GM19043 (cell line): ENCODE measurements around the gene WDFY3.

Experiments
- ATAC-seq: cut with Tn5 transposase; IDR thresholded peaks from one replicate; pipeline ENCODE4 v1.9.1; 2021; ENCODE audit warnings: low read depth; ENCODE audit not compliant: unreplicated experiment

Gene WDFY3

GRCh38 chr4:84952004-84952403, 14.5 kb downstream of the WDFY3 start:
- ATAC-seq, result no peak

GRCh38 chr4:84948056-84948455, 18.4 kb downstream of the WDFY3 start:
- no peak for ATAC-seq

GRCh38 chr4:84944947-84945346, 21.5 kb downstream of the WDFY3 start:
- ATAC-seq, result no peak

- ATAC-seq, result no peak
Observed at GRCh38 chr4:84940960-84941359, 25.5 kb downstream of the WDFY3 start.

GRCh38 chr4:84939113-84939512, 27.4 kb downstream of the WDFY3 start:
- no peak for ATAC-seq

GRCh38 chr4:84938316-84938715, 28.2 kb downstream of the WDFY3 start:
- no peak for ATAC-seq

- ATAC-seq, result no peak
Observed at GRCh38 chr4:84937381-84937977, 29.0 kb downstream of the WDFY3 start.

- ATAC-seq, result no peak
Observed at GRCh38 chr4:84936123-84936522, 30.4 kb downstream of the WDFY3 start.

GRCh38 chr4:84932462-84932861, 34.0 kb downstream of the WDFY3 start:
- no peak for ATAC-seq

- no peak for ATAC-seq
Observed at GRCh38 chr4:84931961-84932360, 34.5 kb downstream of the WDFY3 start.

GRCh38 chr4:84931274-84931673, 35.2 kb downstream of the WDFY3 start:
- no peak for ATAC-seq

- no peak for ATAC-seq
Observed at GRCh38 chr4:84928089-84928488, 38.4 kb downstream of the WDFY3 start.

- ATAC-seq, result no peak
Observed at GRCh38 chr4:84927428-84927827, 39.1 kb downstream of the WDFY3 start.

GRCh38 chr4:84925558-84925957, 40.9 kb downstream of the WDFY3 start:
- ATAC-seq, result no peak

GRCh38 chr4:84924434-84924833, 42.1 kb downstream of the WDFY3 start:
- no peak for ATAC-seq

- no peak for ATAC-seq
Observed at GRCh38 chr4:84920617-84921016, 45.9 kb downstream of the WDFY3 start.

- ATAC-seq, result no peak
Observed at GRCh38 chr4:84917869-84918600, 48.5 kb downstream of the WDFY3 start.

GRCh38 chr4:84917086-84917821, 49.2 kb downstream of the WDFY3 start:
- ATAC-seq, result no peak

GRCh38 chr4:84916227-84916626, 50.3 kb downstream of the WDFY3 start:
- no peak for ATAC-seq

GRCh38 chr4:84915396-84915780, 51.1 kb downstream of the WDFY3 start:
- ATAC-seq, result no peak

- no peak for ATAC-seq
Observed at GRCh38 chr4:84914686-84915395, 51.6 kb downstream of the WDFY3 start.
